ENCODE measurements around the gene ACSS1.

Gene ACSS1

DNA sequence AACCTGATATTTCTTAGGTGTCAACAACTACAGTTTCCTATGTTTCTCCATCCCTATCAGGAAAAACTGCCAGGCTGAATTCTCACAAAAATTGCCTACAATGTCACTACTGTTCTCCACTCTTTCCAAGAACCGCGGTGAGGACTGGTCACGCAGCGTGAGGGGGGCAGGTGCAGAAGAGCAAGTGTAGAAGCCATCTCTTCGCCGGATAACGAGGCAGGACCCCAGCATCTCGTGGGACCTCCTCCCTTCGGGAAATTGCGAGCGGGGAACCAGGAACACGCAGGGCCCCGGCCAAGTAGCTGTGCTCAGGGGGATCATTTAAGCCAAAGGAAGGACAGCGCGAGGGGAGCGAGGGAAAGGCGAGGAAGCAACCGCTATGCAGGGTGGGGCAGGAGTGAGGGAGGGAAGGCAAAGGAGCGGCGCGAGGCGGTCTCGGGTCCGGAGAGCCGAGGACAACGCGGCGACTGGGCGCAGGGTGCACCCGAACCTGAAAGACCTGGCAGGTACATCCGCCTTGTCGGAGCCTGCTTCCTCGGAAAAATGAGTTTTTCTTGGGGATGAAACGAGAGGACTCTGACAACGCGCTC, 65.9 kb downstream of the ACSS1 start:
- no peak for DNase-seq

DNA sequence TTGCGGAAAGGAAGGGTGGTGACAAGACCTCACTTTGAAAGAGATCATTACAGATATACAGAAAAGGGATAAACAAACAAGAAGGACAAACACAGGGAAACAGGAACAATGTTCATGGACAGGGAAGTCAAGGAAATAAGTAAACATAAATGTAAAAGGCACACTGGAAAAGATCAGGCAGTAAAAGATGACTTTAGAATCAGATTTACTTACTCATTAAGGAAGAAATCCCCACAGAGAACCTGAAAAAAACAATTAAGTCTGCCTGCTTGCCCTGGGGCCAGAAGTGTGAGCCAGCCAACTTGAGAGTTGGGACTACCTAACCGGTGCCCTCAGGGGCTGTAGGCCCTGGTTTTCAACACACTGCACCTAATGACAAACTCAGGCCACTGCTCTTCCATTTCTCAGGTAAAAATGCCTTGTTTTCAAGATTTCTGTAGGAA, 67.1 kb downstream of the ACSS1 start:
- no peak for DNase-seq

DNA sequence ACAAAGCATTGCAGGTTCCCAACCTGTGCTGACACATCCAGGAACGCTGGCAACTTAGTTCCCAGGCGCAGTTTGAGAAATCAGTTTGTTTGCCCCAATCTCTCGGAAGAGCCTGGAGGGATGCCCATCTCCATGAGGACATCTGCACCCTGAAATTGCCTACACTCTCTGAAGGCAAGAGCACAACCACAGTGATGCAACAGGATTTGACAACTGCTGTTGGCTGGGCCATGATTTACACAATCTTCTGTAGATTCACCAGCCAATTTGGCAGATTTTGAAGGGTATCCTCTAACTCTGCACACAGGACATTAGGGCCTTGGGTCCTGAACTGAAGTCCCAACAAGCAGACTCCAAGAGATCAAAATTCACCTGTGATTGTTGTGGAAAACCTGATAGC, 68.8 kb downstream of the ACSS1 start:
- DNase-seq, result no peak

DNA sequence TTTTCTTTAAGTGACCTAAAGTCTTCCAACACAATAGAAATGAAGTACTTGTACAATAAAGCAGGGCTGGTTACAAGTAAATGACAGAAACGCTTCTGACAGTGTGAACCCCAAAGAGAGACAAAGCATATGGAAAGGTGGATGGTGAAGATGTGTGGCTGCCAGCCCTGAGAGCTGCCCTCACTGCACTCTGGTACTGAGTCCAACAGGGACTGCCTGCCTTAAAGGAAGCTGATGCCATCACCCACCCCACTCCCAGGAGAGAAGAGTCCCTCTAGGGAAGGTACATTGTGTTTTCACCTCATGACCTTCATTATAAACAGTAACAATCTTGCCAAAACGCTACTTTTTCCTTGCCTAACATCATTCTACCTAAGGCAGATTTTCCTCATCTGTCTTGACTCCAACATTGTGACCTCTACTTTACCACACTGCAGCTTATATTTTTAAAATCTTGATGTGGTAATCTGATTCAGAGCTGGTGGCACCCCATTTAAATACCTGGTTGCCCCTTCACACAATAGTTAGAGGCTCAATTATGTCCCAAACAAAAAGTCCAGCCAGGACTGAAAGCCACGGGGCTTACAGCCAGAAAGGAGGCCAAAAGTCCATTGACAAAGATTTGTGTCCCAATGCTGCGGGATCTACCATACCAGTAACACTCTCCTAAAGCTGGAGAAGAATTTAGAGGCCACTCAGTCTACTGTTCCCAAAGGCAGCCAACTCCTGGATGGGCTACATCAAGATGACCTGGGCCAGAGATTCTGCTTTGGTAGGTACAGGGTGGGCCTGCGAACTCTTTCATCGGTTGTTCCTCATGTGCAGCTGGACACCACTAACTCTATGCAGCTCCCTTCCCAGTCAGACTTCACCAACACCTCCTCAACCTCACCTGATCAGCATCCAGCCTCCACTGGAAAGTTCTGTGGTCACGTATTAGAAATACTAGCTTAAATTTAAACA, 69.8 kb downstream of the ACSS1 start:
- DNase-seq, result no peak

DNA sequence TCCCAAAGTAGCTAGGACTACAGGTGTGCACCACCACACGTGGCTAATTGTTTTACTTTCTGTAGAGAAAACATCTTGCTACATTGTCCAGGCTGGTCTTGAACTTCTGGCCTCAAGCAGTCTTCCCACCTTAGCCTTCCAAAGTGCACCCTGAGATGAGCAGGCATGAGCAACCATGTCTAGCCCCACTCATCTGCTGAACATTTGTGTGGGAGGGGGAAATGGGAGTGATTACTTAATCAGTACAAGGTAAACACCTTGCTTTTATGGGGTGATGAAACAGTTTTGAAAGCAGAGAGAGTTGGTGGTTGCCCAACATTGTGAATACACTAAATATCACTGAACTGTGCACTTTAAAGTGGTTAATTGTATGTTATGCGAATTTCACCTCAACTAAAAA, 70.7 kb downstream of the ACSS1 start:
- no peak for DNase-seq

DNA sequence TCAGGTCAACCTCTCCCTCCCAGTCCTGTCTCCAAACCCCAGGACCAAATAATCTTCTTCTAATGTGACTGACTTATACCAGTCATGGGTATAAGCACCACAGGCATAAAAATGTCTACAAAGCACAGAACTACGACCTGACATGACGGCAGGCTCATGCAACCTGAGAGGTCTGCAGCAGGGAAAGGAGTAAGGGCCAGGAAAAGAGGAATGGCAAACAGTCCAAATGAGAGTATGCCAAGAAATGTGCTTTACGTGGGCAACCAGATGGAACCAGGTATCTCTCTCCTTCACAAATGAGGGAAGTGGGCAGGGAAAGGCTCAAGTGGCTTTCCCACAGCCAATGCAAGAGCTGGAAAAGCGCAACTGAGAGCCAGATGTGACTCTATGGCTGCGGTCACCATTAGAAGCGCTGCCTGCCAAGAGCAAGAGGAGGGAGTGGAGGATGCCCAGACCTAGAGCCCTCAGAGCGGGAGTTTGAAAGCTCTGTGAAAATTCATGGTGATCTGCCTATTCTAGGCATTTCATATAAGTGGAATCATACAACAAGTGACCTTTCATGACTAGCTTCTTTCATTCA, 71.4 kb downstream of the ACSS1 start:
- DNase-seq, result no peak

DNA sequence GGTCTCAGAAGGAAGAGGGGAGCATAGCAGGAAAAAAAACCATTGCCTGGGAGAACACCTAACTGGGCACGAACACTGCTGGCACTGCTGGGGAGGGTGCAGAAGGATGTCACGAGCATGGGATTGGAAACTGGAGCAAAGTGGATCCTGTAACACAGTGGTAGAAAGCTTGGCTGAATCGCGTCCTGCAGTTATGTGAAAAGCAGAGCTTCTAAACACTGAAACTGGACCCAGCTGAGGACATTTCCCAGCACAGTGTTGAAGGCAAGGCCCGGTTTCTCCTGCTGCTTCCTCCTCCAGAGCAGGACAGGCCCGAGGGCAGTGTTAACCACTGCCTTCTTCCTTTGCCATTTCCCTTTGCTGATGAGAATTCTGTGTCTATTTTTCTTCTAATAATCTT, 72.1 kb downstream of the ACSS1 start:
- DNase-seq, result no peak

DNA sequence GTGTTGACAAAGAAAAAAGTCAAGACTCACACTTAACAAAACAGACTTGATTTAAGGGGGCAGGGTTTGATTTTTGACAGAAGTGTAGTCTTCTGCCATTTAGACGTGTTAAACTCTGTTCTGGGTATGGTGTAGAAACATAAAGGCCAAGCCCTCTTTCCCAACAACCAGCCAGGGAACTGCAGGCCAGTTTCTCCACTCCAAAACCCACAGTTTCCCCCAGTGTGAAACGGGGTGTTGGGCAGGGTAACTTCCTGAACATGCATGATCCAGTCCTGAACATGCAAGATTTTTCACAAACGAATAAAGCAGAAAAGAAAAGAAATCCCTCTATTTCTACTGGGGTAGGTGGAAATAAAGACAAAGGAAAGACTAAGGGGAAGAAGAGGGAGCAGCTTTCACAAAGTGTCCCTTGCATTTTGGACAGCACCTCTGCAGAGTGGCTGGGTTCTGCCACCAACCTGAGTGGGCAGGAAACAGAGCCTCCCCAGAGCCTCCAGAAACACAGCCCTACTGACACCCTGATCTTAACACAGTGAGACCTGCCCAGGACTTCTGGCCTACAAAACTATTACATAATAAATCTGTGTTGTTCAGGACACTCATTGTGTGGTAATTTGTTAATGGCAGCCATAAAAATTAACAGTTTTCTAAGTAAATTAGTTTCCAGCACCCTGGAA, 72.8 kb downstream of the ACSS1 start:
- peak; percentile 55 for DNase-seq

DNA sequence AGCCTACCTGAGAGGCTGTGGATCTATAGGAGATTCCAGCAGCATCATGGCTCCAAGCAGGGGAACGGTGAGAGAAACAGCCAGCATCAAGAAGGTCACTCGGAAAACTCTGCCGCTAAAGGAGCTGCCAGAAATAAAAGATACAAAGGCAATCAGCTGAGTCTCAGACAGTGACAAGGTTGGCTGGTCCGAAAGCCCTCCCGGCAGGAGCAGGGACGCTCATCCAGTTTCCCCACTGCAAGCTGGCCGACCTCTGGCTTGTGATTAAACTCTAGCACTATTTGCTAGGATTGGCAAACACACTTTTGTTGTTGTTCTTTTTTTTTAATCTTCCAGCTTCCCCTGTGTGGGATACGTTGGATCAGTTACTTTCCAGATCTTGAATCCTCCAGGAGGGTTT, 74.0 kb downstream of the ACSS1 start:
- DNase-seq, result no peak

DNA sequence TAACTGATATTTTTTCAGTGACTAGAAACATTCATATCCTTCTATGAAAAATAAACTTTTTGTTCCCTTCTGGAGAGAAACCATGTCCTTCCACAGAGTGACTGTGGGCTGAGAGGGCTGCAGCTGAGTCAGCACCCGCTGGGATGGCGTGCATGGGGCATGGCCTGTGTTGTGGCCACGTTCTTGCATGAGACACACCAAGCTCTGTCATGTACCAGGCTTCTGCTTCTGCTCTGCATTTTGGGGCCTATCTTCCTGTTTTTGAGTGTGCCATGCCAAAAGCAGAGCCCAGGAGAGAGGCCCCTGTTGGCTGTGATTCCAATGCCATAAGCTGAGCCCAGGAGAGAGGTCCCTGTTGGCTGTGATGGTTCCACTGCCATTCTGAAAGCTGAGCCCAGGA, 76.1 kb downstream of the ACSS1 start:
- DNase-seq, result peak; percentile 79

DNA sequence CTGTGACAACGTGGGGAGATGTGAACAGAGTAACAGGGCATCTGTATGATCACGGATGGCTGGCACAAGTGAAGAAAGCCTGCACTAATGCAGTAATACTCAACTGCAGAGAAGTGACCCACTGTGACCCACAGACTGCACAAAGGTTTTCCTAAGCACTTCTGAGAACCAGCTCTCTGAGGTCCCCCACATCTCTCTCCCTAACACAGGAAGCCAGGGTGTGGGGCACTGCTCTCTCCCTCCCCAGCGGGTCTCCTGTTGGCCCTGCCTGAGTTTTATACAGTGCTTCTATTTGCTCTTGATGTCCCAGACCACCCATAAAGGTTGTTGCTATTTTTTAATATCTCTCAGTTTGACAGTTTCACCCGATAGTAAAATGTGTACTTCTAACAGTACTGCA, 76.7 kb downstream of the ACSS1 start:
- no peak for DNase-seq

DNA sequence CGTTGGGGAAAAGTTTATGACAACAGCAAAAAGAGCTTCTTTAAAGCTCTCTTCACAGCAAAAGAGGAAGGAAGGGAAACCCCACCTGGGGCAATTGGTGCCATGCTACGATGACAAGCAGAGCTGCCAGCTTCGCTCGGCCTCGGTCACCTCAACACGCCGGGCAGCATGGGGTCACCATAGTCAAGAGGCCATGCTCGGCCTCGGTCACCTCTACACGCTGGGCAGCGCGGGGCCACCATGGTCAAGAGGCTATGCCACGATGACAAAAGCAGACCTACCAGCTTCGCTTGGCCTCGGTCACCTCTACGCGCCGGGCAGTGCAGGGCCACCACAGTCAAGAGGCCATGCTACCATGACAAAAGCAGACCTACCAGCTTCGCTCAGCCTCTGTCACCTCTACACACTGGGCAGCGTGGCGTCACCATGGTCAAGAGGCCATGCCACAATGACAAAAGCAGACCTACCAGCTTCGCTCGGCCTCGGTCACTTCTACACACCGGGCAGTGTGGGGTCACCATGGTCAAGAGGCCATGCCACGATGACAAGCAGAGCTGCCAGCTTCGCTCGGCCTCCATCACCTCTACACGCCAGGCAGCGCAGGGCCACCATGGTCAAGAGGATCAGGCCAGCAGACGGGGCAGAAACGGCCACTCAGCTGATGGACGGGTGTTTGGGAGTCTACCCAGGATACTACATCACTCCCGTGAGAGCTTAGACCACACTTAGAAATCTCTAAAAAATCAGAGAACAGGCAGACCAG, 77.5 kb downstream of the ACSS1 start:
- DNase-seq, result no peak

DNA sequence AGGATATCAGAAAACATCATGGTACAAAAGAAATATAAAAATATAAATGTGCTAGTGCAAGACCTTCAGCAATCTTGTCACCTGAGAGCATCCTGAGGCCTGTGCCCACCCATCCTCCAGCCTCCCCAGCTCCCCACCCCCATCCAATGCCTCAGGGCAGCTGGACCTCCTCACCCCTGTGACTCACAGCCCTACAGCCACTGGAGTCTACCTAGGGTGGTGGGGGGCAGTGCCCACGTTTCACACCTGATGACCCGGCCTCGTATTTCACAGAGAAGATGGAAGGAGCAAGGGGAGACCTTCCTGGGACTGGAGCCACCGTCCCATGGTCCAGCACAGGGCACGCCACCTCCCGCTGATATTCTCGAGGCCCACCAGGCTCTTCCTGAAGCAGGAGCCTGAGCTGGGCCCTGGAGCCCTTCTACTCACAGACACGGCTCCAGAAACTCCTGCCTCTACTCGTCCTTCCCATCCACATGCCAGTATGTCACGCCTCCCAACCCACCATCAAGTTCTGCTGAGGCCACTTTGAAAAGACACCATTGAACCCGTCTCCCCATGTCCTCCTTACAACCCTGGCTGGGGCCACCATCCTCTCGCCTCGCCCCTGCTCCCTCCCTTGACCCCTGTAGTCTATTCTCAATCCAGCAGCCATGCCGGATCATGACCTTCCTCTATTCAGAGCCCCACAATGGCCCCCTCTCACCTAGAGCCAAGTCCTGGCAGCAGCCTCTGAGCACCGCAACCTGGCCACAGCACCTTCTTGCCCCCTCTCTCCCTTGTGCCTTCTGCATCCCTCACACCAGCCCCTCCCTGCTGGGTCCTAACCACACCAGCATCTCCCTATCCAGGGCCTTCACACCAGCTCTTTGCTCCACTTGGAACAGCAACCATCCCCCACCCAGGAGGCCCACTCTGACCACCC, 78.6 kb downstream of the ACSS1 start:
- DNase-seq, result no peak

DNA sequence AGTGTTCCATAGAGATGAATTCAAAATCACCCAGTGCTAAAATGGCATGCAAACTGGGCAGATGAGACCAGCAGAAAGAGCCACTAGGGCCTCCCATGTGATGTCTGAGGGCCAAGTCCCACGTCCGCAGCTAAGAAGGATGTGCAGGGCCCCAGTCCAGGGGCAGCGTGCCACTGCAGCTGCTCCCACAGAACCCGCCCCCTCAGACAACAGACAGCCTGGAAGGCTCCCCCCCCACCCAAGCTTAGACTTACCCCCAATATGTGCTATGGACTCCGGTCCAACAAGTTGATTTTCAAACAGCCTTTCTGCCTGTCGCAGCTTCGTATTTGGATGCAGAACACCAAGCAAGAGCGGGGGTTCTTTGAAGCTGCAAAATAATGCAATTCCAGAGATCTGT, 79.4 kb downstream of the ACSS1 start:
- no peak for DNase-seq

DNA sequence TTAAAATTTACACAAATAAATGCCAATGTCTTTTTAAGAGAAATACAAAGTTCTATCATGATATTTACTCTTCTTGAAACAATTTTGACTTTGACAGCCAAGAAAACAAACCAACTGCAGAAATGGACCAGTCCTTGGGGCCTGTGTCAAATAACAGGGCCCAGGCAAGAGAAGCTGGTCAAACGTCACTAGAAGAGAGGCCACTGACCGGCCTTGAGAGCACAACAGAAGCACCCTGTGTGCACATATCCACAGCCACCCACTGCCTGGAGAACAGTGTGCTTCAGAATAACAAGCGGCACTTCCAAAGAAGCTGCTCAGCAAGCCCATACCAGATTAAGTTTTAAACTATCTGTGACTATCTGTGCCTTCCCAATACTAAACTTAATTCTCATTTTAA, 80.1 kb downstream of the ACSS1 start:
- DNase-seq, result no peak

DNA sequence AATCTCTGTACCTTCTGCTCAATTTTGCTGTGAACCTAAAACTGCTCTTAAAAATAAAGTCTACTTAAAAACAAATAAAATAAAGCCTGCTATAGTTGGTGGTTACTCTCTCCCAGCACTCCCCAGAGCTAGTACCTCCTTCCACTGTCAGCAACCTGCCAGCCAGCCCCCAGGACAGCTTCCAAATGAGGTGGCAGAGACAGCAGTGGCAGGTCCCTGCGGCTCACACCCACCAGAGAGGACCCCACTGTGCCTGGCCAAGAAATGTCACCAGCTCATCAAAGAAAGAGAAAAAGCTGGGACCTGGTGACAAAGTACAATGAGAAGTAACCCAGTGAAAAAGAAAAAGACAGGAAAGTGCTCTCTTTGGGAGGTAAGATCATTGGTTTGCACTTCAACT, 80.6 kb downstream of the ACSS1 start:
- no peak for DNase-seq

DNA sequence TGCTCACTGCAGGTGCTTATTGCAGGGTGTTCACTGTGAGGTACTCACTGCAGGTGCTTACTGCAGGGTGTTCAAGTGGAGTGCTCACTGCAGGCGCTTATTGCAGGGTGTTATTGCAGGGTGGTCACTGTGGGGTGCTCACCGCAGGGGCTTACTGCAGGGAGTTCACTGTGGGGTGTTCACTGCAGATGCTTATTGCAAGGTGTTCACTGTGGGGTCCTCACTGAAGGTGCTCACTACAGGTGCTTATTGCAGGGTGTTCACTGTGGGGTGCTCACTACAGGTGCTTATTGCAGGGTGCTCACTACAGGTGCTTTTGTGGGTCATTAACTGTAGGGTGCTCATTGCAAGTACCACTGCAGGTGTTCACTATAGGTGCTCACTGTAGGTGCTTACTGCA, 85.6 kb downstream of the ACSS1 start:
- no peak for DNase-seq

DNA sequence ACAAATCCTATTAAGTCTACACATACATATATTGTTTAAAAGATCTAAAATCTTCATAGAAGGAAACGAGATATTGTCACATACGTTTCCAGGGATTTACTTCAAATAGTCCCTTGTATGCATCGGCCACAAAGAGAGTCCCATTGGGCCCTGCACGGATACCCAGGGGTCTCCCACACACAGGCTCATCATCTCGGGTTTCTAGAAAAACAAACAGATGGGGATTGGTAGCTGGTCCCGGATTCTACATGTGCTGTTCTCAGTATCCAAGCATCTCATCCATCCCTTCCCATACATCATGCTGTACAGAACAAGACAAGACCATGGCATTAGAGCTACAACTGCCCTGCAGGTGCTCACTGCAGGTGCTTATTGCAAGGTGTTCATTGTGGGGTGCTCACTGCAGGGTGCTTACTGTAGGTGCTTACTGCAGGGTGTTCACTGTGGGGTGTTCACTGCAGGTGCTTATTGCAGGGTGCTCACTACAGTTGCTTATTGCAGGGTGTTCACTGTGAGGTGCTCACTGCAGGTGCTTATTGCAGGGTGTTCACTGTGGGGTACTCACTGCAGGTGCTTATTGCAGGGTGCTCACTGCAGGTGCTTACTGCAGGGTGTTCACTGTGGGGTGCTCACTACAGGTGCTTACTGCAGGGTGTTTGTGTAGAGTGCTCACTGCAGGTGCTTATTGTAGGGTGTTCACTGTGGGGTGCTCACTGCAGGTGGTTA, 86.4 kb downstream of the ACSS1 start:
- no peak for DNase-seq

DNA sequence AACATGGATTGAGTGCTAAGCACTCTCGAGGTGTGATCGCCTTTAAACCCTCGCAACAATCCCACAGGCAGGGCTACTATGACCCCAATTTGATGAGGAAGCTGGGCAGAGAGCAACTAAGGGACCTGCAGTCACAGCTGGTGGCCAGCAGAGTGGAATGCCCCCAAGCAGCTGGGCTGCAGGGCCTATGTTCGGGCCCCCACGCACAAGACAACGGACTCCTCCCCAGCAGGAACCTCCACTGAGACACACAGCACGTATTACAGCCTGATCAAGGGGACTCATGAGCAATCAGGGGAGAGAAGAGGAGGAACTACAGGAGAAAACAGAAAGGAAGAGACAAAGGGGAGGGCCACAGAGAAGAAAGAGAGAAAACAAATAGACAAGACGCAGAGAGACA, 87.2 kb downstream of the ACSS1 start:
- DNase-seq, result peak; percentile 75

DNA sequence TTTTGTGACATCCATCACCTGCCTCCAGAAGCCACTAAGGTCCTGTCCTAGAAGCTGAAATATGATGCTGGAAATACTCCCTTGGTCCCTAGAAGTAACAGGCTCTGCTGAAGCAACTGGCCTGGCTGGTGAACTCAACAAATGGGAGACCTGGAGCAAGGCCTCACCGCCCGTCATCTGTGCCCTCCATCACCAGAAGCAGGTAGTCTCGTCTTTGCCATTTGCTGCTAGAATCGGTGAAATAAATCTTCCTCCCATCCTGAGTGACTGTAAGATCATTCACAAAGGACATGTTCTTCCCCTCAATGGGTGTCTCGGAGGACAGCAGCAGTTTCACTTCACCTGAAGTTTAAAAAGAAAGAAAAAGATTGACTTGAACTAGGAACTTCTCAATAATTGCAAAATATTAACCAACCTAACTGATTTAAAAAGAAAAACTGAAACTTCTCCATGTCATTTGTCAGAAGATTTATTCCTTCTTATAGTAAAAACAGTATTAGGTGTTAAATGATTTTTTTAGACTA, 87.8 kb downstream of the ACSS1 start:
- no peak for DNase-seq

All from suppressor macrophage treated with lipopolysaccharide for 4 hours (primary cell).